HUES64 (cell line): ENCODE measurements around the gene PMEPA1.

Experiments
- H3K27ac ChIP-seq: 2 replicates; pipeline ENCODE4 v1.7.0; 2013; ENCODE audit warnings: low read depth, low read length, inconsistent platforms
- H3K27me3 ChIP-seq: 2 replicates; pipeline ENCODE4 v1.6.1; 2013; ENCODE audit warnings: mild to moderate bottlenecking, low read length; ENCODE audit not compliant: insufficient read depth
- H3K36me3 ChIP-seq: 2 replicates; pipeline ENCODE4 v1.6.1; 2013; ENCODE audit warnings: mild to moderate bottlenecking, low read length; ENCODE audit not compliant: insufficient read depth
- H3K4me1 ChIP-seq: 2 replicates; pipeline ENCODE4 v1.6.1; 2013; ENCODE audit warnings: mild to moderate bottlenecking, low read length, moderate library complexity; ENCODE audit not compliant: insufficient read depth
- H3K4me3 ChIP-seq: 2 replicates; pipeline ENCODE4 v1.5.1; 2013; ENCODE audit warnings: mild to moderate bottlenecking, low read length, moderate library complexity
- H3K9ac ChIP-seq: 2 replicates; pipeline ENCODE4 v1.6.1; 2013; ENCODE audit warnings: mild to moderate bottlenecking, low read depth, low read length
- H3K9me3 ChIP-seq: 2 replicates; pipeline ENCODE4 v1.6.1; 2013; ENCODE audit warnings: low read depth, low read length; ENCODE audit not compliant: insufficient read depth
- WGBS: fragments of 150-250, 120-280 bp; methylation state at CpG from one replicate; pipeline ENCODE4 v1.1.7; 2013; ENCODE audit warnings: missing lambda C conversion rate; 5-methylcytosine and 5-hydroxymethylcytosine counted together

PMEPA1 gene

DNA sequence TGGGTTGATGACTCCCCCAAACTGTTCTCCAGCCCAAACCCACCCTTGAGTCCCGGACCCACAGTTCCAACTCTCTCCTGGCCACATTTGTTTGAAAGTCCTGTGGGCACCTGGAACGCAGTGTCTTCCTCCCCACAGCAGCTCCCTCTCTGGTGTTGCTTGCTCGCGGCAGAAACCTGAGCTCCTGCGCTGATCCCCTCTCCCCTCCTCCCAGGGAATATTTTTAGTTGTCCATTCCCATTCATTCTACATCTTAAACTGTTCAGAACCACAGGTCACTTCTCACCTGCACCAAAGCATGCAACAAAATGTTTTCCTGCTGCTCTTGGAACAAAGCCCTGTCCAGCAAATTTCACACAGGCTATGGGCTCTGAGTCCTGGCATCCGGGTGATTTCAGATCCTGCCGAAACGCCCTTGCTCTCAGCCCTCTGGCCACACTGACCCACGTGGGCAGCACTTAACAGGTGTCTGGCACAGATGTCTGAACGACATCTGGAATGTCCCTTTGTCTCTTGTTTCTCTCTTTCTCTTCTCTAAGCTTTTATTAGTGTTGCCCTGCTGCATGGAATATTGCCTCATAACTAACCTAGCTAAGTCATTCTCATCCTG is 27.0 kb upstream of the PMEPA1 start:
- Histone ChIP-seq H3K4me1 (no peaks in the 10 kb centered on the region), H3K27ac (no peak overlapping the region)
- 90% methylated on average over 10 of the region's 10 CpGs for WGBS

DNA sequence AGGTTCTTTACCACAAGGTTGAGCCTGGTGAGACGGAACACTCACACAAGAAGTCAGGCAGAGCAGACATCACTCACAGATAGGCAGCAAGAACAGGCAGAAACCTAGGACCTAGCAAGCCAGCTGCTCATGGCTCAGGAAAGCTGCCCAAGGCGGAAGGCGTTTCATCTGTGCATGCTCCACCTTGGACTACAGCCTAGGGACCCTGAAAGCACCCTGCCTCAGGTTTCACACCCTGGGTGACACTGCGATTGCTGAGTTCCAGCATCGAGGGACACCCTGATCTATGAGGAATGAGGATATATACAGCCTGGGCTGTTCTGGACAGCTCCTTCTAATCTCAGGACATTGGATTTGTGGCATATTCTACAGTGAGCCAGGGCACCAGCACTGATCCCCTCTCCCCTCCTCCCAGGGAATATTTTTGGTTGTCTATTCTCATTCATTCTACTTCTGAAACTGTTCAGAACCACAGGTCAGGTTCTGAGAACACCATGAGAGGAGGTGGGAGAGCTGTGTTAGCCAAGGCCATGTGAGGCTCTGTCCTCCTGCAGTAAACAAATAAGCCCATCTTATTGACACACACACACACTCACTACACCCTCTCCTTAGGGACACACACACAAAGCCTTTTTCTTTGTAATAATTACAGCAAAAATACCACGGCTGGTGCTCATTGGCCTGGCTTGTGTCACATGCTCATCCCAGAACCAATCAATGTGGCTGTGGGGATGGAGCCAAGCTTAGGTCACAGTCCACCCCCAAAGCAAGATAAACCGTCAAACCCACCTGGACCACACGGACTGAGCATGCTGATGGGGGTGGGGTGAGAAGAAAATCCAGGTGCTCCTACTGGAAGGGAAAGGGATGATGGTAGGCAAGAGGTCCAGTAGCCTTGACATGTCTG is 26.3 kb upstream of the PMEPA1 start:
- Histone ChIP-seq H3K27ac (no peak overlapping the region), H3K27me3 (no peaks in the 10 kb centered on the region), H3K4me3 (no peak overlapping the region), H3K9ac (no peak overlapping the region), H3K36me3 (no peaks in the 10 kb centered on the region), H3K4me1 (no peaks in the 10 kb centered on the region), H3K9me3 (no peaks in the 10 kb centered on the region)
- 89% methylated on average over 7 of the region's 8 CpGs for WGBS

More for the DNA sequence above, 27.0 kb upstream of the PMEPA1 start:
- no peaks in the 10 kb centered on the region for H3K9me3 ChIP-seq
- no peaks in the 10 kb centered on the region for H3K36me3 ChIP-seq
- no peak overlapping the region for H3K9ac ChIP-seq
- no peaks in the 10 kb centered on the region for H3K27me3 ChIP-seq
- no peak overlapping the region for H3K4me3 ChIP-seq

DNA sequence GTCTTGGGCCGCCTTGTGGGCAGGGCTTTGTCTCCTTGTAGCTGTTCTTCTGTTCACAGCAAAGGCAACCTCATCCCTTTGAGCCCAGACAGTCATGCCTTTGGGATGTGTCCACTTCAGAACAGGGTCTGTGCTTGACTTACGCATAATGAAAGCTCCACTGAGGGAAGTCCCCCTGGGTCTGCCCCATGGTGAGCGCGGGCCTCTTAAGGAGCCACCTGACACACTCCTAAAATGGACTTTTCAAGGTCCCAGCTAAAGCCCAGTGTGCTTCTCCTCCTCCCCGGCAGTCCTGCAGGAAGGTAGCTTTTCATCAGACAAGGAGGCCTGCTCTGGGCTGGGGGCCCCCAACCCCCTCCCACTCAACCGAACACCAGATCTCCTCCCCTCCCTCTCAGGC is 24.9 kb upstream of the PMEPA1 start:
- no peaks in the 10 kb centered on the region for H3K36me3 ChIP-seq
- H3K4me3 ChIP-seq: no peak overlapping the region
- H3K27me3 ChIP-seq: no peaks in the 10 kb centered on the region
- H3K9ac ChIP-seq: no peak overlapping the region
- no peaks in the 10 kb centered on the region for H3K4me1 ChIP-seq
- no peak overlapping the region for H3K27ac ChIP-seq
- H3K9me3 ChIP-seq: no peaks in the 10 kb centered on the region
- 77% methylated on average over 6 of the region's 6 CpGs for WGBS

DNA sequence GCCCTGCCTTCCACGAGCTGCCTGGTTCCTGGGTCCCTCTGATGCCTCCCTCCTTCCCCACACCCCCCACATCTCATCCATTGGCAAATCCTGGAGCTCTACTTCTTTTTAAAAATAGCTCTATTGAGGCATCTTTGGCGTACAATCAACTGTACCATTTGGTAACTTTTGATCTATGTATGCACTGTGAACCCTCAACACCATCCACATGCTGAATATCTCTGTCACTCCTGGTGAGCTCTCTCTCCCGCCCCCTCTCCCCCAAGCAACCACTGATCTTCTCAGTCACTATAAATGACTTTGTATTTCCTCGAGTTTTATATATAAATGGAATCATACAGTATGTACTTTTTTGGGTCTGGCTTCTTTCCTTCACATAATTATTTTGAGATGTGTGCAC is 22.4 kb upstream of the PMEPA1 start:
- no peak overlapping the region for H3K4me3 ChIP-seq
- H3K27me3 ChIP-seq: no peaks in the 10 kb centered on the region
- WGBS: 72% methylated on average over 4 of the region's 4 CpGs
- no peak overlapping the region for H3K27ac ChIP-seq
- no peaks in the 10 kb centered on the region for H3K9me3 ChIP-seq
- no peaks in the 10 kb centered on the region for H3K36me3 ChIP-seq
- H3K9ac ChIP-seq: no peak overlapping the region
- no peaks in the 10 kb centered on the region for H3K4me1 ChIP-seq

DNA sequence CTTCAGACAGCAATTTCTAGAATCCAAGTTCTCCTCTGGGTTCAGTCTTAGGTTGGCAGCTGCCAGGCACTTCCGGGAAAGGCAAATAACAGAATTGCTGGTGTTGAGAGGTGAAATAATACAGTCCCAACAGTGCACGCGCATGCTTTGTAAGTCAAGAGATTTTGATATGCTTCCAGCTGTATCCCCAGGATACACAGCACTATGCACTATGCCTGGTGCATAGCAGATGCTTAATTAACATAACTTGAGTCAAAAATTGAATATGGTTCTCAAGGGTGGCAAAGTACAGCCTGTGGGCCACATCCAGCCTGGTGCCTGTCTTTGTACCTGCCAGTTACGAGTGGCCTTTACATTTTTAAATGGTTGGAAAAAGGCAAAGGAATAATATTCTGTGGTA is 18.9 kb upstream of the PMEPA1 start:
- whole genome bisulfite sequencing: 95% methylated on average over 4 of the region's 4 CpGs
- H3K27me3 ChIP-seq: no peaks in the 10 kb centered on the region
- H3K9me3 ChIP-seq: no peaks in the 10 kb centered on the region
- no peak overlapping the region for H3K4me3 ChIP-seq
- no peak overlapping the region for H3K9ac ChIP-seq
- no peak overlapping the region for H3K27ac ChIP-seq
- H3K4me1 ChIP-seq: no peaks in the 10 kb centered on the region
- no peaks in the 10 kb centered on the region for H3K36me3 ChIP-seq

DNA sequence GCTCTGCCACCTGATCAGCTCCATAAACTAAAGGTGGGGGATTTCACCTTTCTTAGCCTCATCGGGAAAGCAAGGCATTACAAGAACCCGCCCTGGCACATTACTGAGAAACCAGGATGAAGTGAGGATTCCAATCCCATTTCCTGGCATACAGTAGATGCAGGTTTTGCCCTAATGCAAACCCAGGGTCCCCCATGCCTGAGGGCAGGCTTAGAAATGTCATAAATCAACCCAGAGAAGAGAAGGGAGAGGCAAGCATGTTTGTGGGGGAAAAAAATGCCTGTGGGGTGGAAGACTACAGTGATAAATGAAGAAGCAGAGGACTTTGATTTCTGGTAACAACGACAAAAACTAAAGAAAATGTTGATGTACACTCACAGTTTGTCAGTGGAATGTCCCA is 18.0 kb upstream of the PMEPA1 start:
- H3K36me3 ChIP-seq: no peaks in the 10 kb centered on the region
- no peaks in the 10 kb centered on the region for H3K27me3 ChIP-seq
- H3K4me1 ChIP-seq: no peaks in the 10 kb centered on the region
- no peak overlapping the region for H3K27ac ChIP-seq
- WGBS: 91% methylated on average over 3 of the region's 3 CpGs
- H3K4me3 ChIP-seq: no peak overlapping the region
- H3K9me3 ChIP-seq: no peaks in the 10 kb centered on the region
- H3K9ac ChIP-seq: no peak overlapping the region

DNA sequence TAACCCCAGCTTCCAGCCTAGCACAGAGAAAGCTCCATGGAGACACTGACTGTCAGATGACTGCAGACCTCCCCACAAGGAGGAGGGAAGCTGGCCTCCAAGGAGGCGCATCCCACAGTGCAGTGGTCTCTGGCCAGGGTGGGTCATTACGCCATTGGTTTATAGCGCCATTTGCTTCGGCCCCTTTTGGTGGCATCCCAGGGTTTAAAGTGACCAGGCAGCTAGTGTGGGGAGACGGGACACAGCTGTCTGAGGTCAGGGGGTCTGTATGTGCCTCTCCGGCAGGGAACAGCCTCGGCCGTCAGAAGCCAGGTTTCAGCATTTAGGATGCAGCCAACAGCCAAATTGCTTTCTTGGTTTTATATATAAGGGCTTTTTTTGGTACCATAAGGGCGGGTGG is 15.8 kb upstream of the PMEPA1 start:
- Histone ChIP-seq H3K9ac (no peak overlapping the region), H3K27ac (no peak overlapping the region), H3K9me3 (no peaks in the 10 kb centered on the region), H3K4me3 (no peak overlapping the region), H3K4me1 (no peaks in the 10 kb centered on the region), H3K27me3 (no peaks in the 10 kb centered on the region), H3K36me3 (no peaks in the 10 kb centered on the region)
- WGBS: 93% methylated on average over 9 of the region's 9 CpGs

DNA sequence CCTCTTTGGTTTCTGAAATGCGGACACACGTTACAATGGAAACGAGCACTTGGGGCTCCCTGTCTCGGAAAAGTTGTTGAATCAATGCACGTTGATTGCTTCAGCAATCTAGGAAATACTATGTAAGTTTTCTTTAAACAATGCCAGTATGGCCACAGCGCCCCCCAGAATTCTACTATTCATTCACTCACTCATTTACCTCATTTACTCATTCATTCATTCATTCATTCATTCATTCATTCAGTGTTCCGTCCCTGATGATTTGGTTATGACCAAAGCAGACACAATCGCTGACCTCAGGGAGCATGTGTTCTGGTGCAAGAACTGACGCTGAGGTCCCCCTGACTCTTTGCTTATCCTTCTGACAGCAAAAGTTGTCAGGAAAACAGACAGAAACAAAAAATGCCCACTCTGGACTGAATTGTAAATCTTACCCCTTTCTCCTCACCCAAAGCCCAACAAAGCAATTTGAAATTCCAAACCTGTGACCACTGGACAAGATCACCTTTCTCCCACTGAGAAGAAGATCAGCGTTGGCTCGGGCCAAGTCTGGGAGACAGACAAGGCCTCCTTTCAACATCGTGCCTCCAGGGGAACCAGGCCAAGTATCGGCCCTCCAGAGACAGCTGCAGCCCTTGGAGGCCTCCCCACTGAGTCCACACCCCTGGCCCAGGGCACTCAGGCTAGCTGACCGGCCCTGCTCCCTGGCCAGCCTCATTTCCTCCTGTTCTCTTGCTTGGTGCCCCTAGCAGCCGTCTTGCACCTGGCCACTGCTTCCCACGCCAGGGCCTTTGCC is 15.0 kb upstream of the PMEPA1 start:
- H3K9ac ChIP-seq: no peak overlapping the region
- no peaks in the 10 kb centered on the region for H3K36me3 ChIP-seq
- no peak overlapping the region for H3K27ac ChIP-seq
- H3K4me3 ChIP-seq: no peak overlapping the region
- H3K27me3 ChIP-seq: no peaks in the 10 kb centered on the region
- H3K9me3 ChIP-seq: no peaks in the 10 kb centered on the region
- WGBS: 92% methylated on average over 16 of the region's 16 CpGs
- H3K4me1 ChIP-seq: no peaks in the 10 kb centered on the region

DNA sequence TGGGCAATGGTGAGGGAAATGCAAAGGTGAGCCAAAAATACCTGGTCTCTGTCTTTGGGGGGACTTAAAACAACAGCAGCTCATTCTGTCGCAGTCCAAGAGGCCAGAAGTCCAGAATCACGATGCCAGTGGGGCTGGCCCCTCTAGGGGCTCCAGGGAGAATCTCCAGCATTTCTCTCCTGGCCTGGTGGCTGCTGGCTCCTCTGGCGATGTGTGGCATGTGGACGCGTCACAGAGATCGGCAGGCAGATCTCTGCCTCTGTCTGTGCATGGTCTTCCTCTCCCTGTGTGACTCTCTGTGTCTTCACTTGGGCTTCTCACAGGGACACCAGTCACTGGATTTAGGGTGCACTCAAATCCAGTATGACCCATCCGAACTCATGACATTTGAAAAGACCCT is 14.0 kb upstream of the PMEPA1 start:
- 92% methylated on average over 7 of the region's 7 CpGs for WGBS
- H3K36me3 ChIP-seq: no peaks in the 10 kb centered on the region
- no peaks in the 10 kb centered on the region for H3K27me3 ChIP-seq
- no peak overlapping the region for H3K9ac ChIP-seq
- H3K4me3 ChIP-seq: no peak overlapping the region
- H3K9me3 ChIP-seq: no peaks in the 10 kb centered on the region
- no peaks in the 10 kb centered on the region for H3K4me1 ChIP-seq
- no peak overlapping the region for H3K27ac ChIP-seq

DNA sequence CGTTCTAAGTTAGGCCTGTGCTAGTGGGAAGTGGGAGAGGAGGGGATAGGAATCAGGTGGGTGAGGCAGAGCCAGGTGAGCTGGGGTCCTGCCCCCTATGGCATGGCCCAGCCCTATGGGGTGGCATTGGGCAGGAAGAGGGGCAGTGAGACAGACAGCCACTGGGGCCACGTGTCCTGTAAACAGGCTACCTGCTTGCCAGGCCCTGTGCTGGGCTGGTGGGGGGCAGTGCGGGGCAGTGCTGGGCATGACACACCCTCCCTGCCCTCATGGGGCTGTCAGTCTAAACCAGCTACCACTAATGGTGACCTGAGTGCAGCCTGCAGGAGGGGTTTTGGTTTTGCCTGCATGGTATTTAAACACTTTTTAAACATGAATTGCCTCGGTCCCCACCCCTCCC is 10.1 kb upstream of the PMEPA1 start:
- Histone ChIP-seq H3K4me1 (peaks cover 6% of the 10 kb centered on the region; the same call in 1 of the 2 replicates), H3K9me3 (no peaks in the 10 kb centered on the region), H3K36me3 (no peaks in the 10 kb centered on the region), H3K27me3 (no peaks in the 10 kb centered on the region), H3K4me3 (no peak overlapping the region), H3K27ac (no peak overlapping the region), H3K9ac (no peak overlapping the region)
- WGBS: 89% methylated on average over 4 of the region's 4 CpGs

DNA sequence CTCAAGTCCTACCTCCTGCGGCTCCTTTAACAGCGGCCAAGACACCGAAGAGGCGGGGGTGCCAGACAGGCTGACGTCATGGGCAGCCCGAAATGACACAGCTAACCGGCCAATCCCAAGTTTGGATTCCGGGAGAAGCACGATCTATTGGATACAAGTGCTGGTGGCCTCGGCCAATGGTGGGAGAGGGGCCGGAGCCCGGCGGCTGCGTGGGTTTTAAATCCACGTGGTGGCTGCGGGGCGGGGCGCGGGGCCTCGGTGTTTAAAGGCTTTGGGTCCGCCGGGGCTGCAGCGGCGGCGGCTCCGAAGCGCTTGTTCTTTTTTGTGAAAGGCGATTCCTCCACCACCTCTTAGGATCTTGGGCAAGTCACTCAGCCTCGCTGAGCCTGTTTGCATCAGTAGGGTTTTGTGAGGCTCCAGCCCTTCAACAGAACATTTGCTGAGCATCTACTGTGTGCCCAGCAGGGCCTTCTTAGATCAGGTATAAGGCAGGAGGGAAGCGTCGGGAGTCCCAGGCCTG is 8.7 kb upstream of the PMEPA1 start:
- WGBS: 2% methylated on average over 31 of the region's 31 CpGs
- no peak overlapping the region for H3K27ac ChIP-seq
- H3K9me3 ChIP-seq: no peaks in the 10 kb centered on the region
- peaks cover 6% of the 10 kb centered on the region; the same call in 1 of the 2 replicates for H3K4me1 ChIP-seq
- H3K9ac ChIP-seq: no peak overlapping the region
- H3K4me3 ChIP-seq: peak overlapping the region; percentile 56
- H3K36me3 ChIP-seq: no peaks in the 10 kb centered on the region
- no peaks in the 10 kb centered on the region for H3K27me3 ChIP-seq
